ENCODE data around the gene GPR31.
A peak's percentile ranks its signal among the peaks of the same experiment; 100 is the strongest.

Gene GPR31

DNA sequence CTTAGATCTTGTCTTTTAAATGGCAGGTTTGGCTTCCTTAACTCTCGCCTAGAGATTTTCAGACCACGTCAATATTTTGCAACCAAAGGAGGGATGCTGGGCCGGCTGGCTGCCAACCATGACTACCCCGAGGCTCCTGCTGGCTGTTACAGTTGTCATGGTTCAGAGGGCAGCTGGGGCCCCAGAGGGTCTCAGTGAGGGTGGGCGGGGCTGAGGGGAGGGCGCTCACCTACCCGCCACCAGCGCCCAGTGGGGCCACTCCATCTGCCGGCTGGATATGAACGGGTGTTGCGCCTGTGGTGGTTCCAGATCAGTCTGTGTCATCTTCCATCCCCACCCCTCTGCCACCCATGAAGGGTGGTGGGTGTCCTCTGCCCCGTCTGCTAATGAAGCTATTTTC, 12.3 kb downstream of the GPR31 start:
- TF ChIP-seq, protein P1, sequence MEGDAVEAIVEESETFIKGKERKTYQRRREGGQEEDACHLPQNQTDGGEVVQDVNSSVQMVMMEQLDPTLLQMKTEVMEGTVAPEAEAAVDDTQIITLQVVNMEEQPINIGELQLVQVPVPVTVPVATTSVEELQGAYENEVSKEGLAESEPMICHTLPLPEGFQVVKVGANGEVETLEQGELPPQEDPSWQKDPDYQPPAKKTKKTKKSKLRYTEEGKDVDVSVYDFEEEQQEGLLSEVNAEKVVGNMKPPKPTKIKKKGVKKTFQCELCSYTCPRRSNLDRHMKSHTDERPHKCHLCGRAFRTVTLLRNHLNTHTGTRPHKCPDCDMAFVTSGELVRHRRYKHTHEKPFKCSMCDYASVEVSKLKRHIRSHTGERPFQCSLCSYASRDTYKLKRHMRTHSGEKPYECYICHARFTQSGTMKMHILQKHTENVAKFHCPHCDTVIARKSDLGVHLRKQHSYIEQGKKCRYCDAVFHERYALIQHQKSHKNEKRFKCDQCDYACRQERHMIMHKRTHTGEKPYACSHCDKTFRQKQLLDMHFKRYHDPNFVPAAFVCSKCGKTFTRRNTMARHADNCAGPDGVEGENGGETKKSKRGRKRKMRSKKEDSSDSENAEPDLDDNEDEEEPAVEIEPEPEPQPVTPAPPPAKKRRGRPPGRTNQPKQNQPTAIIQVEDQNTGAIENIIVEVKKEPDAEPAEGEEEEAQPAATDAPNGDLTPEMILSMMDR (IDR thresholded peaks at IDR 0.05) = no peak
- no peak for TF ChIP-seq ZFX (IDR thresholded peaks at IDR 0.05; ENCODE audit: borderline replicate concordance)
- H3K27ac ChIP-seq = no peak overlapping the region

DNA sequence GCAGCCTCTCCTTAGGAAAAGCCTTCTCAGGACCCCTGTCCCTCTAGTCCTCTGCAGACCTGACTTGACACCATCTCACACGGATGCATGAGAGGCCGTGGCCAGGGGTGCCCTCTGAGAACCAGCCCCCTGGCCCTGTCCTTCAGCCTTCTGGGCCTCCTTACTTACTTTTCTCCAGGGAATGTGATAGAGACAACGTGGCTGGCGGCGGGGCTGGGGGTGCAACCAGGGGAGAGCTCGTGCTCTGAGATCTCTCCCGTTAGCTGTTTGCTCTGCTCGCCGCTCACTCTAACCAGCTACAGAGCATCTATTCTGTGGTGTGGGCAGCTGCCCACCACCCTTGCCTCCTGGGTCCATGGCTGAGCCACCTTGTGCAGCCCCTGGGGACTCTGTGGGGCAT, 14.7 kb downstream of the GPR31 start:
- TF ChIP-seq, protein P1 (IDR thresholded peaks at IDR 0.05) = no peak
- TF ChIP-seq ZFX (IDR thresholded peaks at IDR 0.05; ENCODE audit: borderline replicate concordance) = no peak
- H3K27ac ChIP-seq = no peak overlapping the region

DNA sequence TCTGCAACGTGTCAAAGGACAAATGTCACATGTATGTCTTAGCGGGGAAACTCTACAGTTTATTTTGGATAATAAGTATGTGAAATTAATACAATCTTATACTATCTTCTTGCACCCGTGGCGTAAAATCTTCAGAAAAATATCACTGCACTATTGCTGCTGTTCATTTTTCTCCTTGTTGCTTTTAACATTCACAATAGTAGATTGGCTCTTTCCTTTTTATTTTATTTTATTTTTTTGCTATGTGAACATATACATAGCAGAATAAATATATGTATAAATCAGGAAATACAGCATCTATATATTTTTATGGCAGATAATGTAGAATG, 15.4 kb downstream of the GPR31 start:
- TF ChIP-seq, protein P1 (IDR thresholded peaks at IDR 0.05) = peak; percentile 29; the same call in 1 of the 2 replicates
- TF ChIP-seq ZFX (IDR thresholded peaks at IDR 0.05; ENCODE audit: borderline replicate concordance) = no peak
- H3K27ac ChIP-seq = no peak overlapping the region

DNA sequence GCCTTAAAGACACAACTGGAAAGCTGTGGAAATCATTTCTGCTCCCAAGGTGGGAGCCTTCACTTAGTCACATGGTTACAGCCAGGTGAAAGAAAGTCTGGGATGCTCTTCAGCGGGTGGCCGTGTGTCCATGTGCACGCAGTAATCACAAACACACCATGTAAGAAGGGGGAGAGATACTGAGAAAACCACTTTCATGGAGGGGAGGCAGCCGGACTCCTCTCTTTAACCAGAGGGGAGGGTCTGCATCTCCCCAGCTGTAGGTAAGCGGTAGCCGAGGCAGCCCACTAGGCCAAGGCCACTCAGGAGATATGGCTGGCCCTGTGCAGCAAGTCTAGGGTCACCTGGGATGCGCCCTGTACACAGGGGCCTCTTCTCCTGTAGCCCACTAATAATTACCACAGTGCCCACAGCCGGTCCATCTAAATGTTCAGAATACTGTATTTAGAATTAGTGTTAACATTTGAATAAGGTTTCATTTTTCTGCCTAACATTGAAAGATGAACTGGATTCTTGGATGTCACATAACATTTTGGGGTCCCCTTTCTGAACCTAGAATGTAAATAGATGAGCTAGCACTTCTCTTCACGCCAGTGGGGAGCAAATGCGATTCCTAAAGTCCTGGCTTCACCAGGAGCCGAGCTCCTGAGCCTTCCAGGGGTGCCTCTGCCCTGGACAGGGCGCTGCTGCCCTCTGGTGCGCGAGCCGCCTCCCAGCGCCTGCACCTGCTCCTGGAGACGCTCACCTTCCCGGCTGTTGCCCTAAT, 15.9 kb downstream of the GPR31 start:
- TF ChIP-seq, protein P1 (IDR thresholded peaks at IDR 0.05) = peak; percentile 73
- TF ChIP-seq ZFX (IDR thresholded peaks at IDR 0.05; ENCODE audit: borderline replicate concordance) = no peak
- H3K27ac ChIP-seq = no peak overlapping the region

DNA sequence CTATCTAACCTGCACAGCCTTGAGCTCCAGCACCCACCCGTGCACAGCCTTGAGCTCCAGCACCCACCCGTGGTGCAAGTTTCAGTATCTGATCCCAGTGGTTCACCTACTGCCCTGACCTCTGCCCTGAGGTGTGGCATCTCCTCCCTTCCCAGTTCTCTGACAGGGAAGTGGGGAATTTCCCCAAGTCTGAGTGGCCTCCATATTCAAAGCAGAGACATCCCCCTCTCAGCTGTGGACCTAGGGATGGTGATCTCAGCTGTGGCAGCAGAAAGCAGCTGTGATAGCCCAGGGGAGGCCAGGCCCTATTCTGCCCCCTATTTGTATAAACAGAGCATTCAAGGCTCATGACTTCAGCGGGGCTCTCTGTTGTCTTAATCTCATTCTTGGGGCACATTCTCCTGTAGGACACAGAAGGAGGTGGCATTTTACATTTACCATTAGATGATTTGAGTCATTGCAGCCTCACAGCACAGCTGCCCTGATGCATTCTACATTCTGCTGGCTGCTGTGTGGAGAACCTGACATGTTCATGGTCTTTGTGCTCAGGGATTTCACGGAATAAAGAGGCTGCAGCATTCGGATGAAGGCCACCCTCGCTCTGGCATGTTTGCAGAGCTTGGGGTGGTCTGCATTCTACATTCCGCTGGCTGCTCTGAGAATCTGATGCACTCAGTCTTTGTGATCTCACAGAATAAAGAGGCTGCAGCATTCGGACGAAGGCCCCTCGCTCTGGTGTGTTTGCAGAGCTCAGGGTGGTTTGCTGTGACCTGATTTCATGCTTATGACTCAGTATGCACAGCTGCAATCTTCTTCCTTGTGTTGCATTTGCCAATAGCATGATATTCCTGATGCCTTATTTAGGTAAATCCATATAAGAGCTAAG, 16.9 kb downstream of the GPR31 start:
- no peak overlapping the region for H3K27ac ChIP-seq
- TF ChIP-seq, protein P1 (IDR thresholded peaks at IDR 0.05) = no peak
- no peak for TF ChIP-seq ZFX (IDR thresholded peaks at IDR 0.05; ENCODE audit: borderline replicate concordance)

DNA sequence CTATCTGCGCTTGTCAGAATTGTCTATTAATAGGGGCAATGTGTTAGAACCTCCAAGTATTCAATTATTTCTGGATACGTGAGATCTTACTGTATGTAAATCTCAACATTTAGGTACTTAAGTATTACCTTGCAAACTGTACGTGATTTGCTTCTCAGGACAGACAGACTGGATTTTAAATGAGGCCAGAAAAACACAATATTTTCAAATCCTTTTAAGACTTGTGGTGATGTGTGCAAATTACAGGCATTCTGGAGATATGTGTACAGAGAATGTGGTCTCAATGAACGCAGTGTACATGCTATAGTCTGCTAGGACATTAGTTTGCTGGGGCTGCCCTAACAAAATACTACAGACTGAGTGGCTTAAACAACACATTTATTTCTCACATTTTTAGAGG, 18.0 kb downstream of the GPR31 start:
- TF ChIP-seq ZFX (IDR thresholded peaks at IDR 0.05; ENCODE audit: borderline replicate concordance) = no peak
- TF ChIP-seq, protein P1 (IDR thresholded peaks at IDR 0.05) = no peak
- no peak overlapping the region for H3K27ac ChIP-seq

DNA sequence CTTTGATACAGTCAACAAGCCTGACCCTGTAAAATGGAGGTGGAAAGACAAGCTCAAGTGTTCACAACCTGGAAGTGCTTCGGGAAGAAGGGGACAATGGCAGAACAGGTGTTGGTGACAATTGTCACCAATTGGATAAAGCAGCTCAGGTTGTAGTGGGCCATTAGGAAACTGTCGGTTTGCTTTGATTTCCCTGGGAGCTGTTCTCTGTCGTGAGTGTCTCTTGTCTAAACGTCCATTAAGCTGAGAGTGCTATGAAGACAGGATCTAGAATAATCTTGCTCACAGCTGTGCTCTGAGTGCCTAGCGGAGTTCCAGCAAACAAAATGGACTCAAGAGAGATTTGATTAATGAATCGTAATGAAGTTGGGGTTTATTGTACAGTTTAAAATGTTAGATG, 19.9 kb downstream of the GPR31 start:
- H3K27ac ChIP-seq = no peak overlapping the region
- no peak for TF ChIP-seq ZFX (IDR thresholded peaks at IDR 0.05; ENCODE audit: borderline replicate concordance)
- TF ChIP-seq, protein P1 (IDR thresholded peaks at IDR 0.05) = no peak

Data from 22Rv1 (cell line).